Femur (tissue), 1 donor: ENCODE measurements around the gene SPTBN5.

ENCODE experiments used
- DNase-seq: peaks from one replicate; pipeline ENCODE4 v3.0.0-alpha.2; 2017

The SPTBN5 gene

GRCh38 chr15:41881920-41882688 is 11.7 kb downstream of the SPTBN5 start:
- DNase-seq: peak; percentile 42

- no peak for DNase-seq
These were observed 12.3 kb downstream of the SPTBN5 start for GRCh38 chr15:41881550-41881919.

- no peak for DNase-seq
These were observed 12.8 kb downstream of the SPTBN5 start for GRCh38 chr15:41881086-41881485.

GRCh38 chr15:41880156-41880877 is 13.5 kb downstream of the SPTBN5 start:
- no peak for DNase-seq

- no peak for DNase-seq
These were observed 14.5 kb downstream of the SPTBN5 start for GRCh38 chr15:41879321-41879845.

- DNase-seq: peak; percentile 45
These were observed 15.5 kb downstream of the SPTBN5 start for GRCh38 chr15:41878355-41878699.

GRCh38 chr15:41877631-41878354 is 16.1 kb downstream of the SPTBN5 start:
- DNase-seq: no peak

GRCh38 chr15:41876689-41877088 is 17.2 kb downstream of the SPTBN5 start:
- DNase-seq: no peak

- DNase-seq: no peak
These were observed 17.8 kb downstream of the SPTBN5 start for GRCh38 chr15:41876007-41876406.

- DNase-seq: no peak
These were observed 19.1 kb downstream of the SPTBN5 start for GRCh38 chr15:41874736-41875135.

- DNase-seq: no peak
These were observed 20.1 kb downstream of the SPTBN5 start for GRCh38 chr15:41873711-41874110.

- no peak for DNase-seq
These were observed 21.6 kb downstream of the SPTBN5 start for GRCh38 chr15:41872166-41872747.

- no peak for DNase-seq
These were observed 22.5 kb downstream of the SPTBN5 start for GRCh38 chr15:41871175-41871905.

GRCh38 chr15:41870689-41871081 is 23.2 kb downstream of the SPTBN5 start:
- no peak for DNase-seq

- DNase-seq: no peak
These were observed 23.8 kb downstream of the SPTBN5 start for GRCh38 chr15:41869770-41870688.

- no peak for DNase-seq
These were observed 25.5 kb downstream of the SPTBN5 start for GRCh38 chr15:41868321-41868720.

GRCh38 chr15:41866872-41867579 is 26.8 kb downstream of the SPTBN5 start:
- no peak for DNase-seq

GRCh38 chr15:41866263-41866703 is 27.6 kb downstream of the SPTBN5 start:
- no peak for DNase-seq

GRCh38 chr15:41865490-41866055 is 28.3 kb downstream of the SPTBN5 start:
- DNase-seq: no peak

GRCh38 chr15:41862515-41863116 is 31.2 kb downstream of the SPTBN5 start:
- DNase-seq: no peak
